Activated naive CD4-positive, alpha-beta T cell treated with anti-CD3 and anti-CD28 coated beads for 36 hours (primary cell): ENCODE data around the gene C9orf153. TPM values are rescaled to one million over a fixed set of nuclear protein-coding genes. Genes with fewer than 3 reads are reported as not detected.

ENCODE experiments used
- CTCF ChIA-PET: fragments of 350-600 bp; sonication (Branson Sonifier 250); formaldehyde crosslinking; loops from one replicate; lab custom pipeline; 2021; ENCODE audit warnings: antibody characterized with exemption; lab: Charles Lee
- DNase-seq: peaks from one replicate; pipeline ENCODE4 v3.0.0-alpha.2; 2020
- H3K27ac Mint-ChIP-seq: one replicate; pipeline ENCODE4 v1.8.0; 2021; ENCODE audit warnings: mild to moderate bottlenecking, mixed read lengths
- H3K27me3 Mint-ChIP-seq: one replicate; pipeline ENCODE4 v1.8.0; 2021; ENCODE audit warnings: low read depth, mixed read lengths
- H3K36me3 Mint-ChIP-seq: one replicate; pipeline ENCODE4 v1.8.0; 2021; ENCODE audit warnings: low read depth, mixed read lengths
- H3K4me1 Mint-ChIP-seq: one replicate; pipeline ENCODE4 v1.8.0; 2021; ENCODE audit warnings: low read depth, mixed read lengths
- H3K4me3 Mint-ChIP-seq: one replicate; pipeline ENCODE4 v1.8.0; 2021; ENCODE audit warnings: mild to moderate bottlenecking, moderate library complexity, mixed read lengths
- H3K9me3 Mint-ChIP-seq: one replicate; pipeline ENCODE4 v1.8.0; 2021; ENCODE audit warnings: mixed read lengths
- intact Hi-C: fragments of 100-400 bp; cut with micrococcal nuclease; formaldehyde crosslinking; loops from one replicate; pipeline ENCODE4 v1.15.1; 2023
- total RNA-seq, 2 experiments: library from RNA; stranded (reverse); gene quantifications; one replicate each; pipeline ENCODE4 v1.2.3, GENCODE V29; 2021

Gene C9orf153
- total RNA-seq, 2 experiments from 2014 or later, result 0.31 to 0.40 TPM

DNA sequence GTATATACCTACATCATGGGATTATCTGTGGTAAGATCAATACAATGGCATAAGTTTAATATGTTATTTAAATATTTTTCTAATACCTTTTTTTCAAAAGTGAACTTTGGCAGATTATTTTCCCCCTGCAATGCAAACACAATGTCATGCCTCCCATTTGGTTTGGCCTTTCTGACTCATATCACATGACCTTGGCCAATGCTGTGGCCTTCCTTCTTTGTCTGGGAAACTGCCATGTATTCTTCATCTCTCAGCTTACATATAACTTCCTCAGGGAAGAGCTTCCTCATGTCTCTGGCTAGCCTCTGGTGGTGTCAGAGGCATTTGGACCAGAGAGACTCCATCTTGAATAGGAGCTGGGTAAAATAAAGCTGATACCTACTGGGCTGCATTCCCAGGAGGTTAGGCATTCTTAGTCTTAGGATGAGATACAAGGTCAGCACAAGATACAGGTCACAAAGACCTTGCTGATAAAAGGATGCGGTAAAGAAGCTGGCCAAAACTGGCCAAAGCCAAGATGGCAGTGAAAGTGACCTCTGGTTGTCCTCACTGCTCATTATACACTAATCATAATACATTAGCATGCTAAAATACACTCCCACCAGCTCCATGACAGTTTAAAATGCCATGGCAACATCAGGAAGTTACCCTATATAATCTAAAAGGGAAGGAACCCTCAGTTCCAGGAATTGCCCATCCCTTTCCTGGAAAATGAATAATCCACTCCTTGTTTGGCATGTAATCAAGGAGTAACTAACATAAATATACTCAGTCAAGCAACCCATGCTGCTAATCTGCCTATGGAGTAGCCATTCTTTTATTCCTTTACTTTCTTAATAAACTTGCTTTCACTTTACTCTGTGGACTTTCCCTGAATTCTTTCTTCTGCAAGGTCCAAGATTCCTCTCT is 76.0 kb downstream of the C9orf153 start:
- intact Hi-C loops, result no loop called here
- Mint-ChIP-seq H3K36me3 (peaks cover 2% of the 10 kb centered on the region), H3K4me1 (no peaks in the 10 kb centered on the region), H3K9me3 (no peaks in the 10 kb centered on the region), H3K27ac (no peak overlapping the region), H3K27me3 (peaks cover 4% of the 10 kb centered on the region), H3K4me3 (no peak overlapping the region)
- DNase-seq, result no peak
- CTCF ChIA-PET, result interaction anchor here (1.2 kb wide), 1 partner anchor 15 kb away, joined by 3 read pairs; no protein-coding TSS in a partner anchor

DNA sequence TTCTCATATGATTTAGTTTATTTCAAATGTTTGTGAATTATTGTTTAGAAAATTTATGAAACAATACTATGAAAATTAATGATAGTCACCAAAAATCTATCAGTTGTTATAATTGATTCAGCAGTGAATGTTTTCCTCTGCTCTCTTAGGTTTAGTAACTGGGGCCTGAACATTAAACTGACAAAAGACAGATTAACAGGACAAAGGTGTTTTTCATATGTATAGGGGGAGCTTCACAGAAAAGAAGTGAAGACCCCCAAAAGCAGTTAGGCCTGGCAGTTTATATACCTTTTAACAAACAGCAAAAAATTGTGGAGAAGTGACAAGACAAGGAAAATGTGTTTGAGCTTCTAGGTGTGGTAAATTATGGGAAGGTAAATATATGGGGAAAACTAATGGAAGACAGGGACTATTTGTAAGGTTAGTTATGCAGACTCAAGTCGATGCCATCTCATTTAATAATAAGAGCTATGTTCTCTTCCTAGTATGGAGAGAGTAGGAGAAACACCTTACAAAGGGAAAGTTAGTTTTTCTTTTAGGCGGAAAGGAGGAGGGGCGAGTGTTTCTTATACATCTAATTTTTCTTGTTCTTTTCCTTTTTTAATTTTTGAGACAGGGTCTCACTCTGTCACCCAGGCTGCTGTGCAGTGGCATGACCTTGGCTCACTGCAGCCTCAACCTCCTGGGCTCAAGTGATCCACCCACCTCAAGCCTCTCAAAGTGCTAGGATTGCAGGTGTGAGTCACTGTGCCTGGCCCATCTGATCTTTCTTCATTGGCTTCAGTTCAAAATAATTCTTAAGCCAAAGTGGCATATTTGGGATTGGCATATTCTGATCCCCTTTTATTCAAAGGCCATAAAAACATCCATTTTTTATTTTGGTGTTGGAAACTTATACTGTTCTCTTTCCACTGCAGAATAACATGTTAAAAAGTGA is 77.8 kb downstream of the C9orf153 start:
- no peaks in the 10 kb centered on the region for H3K9me3 Mint-ChIP-seq
- no peak overlapping the region for H3K27ac Mint-ChIP-seq
- no peaks in the 10 kb centered on the region for H3K4me1 Mint-ChIP-seq
- intact Hi-C loops, result no loop called here
- peaks cover 4% of the 10 kb centered on the region for H3K27me3 Mint-ChIP-seq
- no peak for DNase-seq
- H3K36me3 Mint-ChIP-seq, result no peaks in the 10 kb centered on the region
- CTCF ChIA-PET, result interaction anchor here (1.4 kb wide), 1 partner anchor 21 kb away, joined by 4 read pairs; no protein-coding TSS in a partner anchor
- H3K4me3 Mint-ChIP-seq, result no peak overlapping the region

DNA sequence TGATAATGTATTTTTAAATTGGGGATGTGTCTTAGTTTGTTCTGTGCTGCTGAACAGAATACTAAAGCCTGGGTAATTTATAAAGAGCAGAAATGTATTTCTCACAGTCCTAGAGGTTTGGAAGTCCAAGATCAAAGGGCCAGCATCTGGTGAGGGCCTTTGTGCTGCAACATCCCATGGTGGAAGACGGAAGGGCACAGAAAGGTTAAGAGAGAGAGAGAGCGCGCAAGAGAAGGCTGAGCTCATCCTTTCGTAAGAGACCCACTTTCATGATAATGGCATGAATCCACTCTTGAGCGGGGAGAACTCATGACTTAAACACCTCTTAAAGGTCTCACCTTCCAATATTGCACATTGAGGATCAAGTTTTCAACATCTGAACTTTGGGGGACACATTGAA is 81.0 kb downstream of the C9orf153 start:
- Mint-ChIP-seq H3K36me3 (no peaks in the 10 kb centered on the region), H3K27ac (no peak overlapping the region), H3K4me3 (no peak overlapping the region), H3K9me3 (no peaks in the 10 kb centered on the region), H3K4me1 (no peaks in the 10 kb centered on the region), H3K27me3 (no peaks in the 10 kb centered on the region)
- no peak for DNase-seq
- CTCF ChIA-PET, result interaction anchor here (0.6 to 1.0 kb wide), 2 partner anchors 24 to 60 kb away, joined by 3 to 4 read pairs; no protein-coding TSS in a partner anchor
- intact Hi-C loops, result no loop called here

DNA sequence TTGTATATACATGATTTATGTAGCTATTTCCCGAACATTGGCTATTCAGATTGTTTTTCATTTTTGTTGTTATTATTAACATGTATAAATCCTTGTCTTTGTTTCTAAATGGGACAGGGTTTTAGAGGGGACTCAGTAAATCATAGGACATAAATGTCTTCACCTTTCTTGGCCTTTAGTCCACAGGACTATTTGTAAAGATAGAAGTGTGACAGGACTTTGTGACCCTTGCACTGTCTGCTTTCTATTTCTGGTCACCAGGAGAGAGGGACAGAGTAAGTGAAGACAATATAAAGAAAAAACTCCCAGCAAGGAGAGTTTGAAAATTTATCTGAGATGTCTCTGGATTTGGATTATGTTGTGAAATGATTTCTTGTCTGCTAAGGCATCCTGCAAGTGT is 81.5 kb downstream of the C9orf153 start:
- Mint-ChIP-seq H3K36me3 (no peaks in the 10 kb centered on the region), H3K4me3 (no peak overlapping the region), H3K27ac (no peak overlapping the region), H3K4me1 (no peaks in the 10 kb centered on the region), H3K27me3 (no peaks in the 10 kb centered on the region), H3K9me3 (no peaks in the 10 kb centered on the region)
- CTCF ChIA-PET, result interaction anchor here (0.6 to 1.0 kb wide), 2 partner anchors 24 to 60 kb away, joined by 3 to 4 read pairs; no protein-coding TSS in a partner anchor
- no peak for DNase-seq
- intact Hi-C loops, result no loop called here

DNA sequence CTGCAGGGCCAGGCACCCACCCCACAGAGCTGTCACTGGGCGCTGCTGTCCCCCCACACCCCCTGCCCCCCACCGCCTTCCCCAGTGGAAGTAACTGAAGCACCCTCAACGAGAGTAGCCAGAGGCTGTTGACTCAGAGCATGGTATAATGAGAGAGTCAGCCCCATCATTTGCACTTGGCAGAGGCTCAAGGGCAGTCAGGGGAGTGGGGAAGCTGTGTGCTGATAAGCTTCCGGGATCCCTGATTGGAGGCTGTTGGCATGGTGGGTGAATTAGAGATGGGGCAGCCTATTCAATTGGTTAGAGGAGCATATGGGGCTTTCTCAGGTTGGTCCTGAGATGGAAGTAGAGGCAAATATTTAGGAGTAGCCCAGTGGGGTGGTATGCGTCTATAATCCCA is 83.0 kb downstream of the C9orf153 start:
- H3K36me3 Mint-ChIP-seq, result no peaks in the 10 kb centered on the region
- H3K27me3 Mint-ChIP-seq, result no peaks in the 10 kb centered on the region
- no peaks in the 10 kb centered on the region for H3K9me3 Mint-ChIP-seq
- intact Hi-C loops, result no loop called here
- no peak overlapping the region for H3K4me3 Mint-ChIP-seq
- no peak for DNase-seq
- no peak overlapping the region for H3K27ac Mint-ChIP-seq
- H3K4me1 Mint-ChIP-seq, result no peaks in the 10 kb centered on the region
- CTCF ChIA-PET, result no interaction called here

DNA sequence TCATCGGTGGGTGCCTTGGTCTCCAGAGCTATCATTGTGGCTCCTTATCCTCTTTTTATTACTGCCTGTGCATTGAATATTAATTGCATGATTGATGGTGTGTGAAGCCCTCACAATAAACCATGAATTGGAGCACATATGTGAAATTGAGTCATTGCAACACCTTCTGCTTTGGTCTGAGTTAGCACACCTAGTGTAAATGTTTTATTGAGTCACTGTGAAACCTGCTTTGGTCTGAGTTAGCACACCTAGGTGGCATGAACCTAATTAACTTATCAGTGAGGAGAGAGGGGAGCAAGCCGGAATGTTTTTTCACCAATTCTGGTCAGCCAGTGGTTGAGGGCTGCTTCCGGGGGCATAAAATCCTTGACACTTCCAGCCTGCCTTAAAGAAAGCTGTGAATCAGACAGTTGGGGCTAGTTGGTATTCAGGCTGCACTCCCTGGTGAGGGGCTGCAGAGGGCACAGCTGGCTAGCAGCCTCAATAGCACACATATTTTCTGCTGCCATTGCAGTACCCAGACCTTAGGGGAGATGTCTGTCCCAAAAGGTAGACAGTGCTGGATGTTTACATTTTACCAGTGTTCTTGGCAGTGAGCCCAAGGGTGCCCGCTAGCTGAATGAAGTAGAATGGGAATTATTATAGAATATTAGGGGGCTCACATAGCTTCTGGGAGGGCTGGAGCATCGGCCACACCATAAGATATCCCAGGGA is 83.6 kb downstream of the C9orf153 start:
- no peak overlapping the region for H3K4me3 Mint-ChIP-seq

DNA sequence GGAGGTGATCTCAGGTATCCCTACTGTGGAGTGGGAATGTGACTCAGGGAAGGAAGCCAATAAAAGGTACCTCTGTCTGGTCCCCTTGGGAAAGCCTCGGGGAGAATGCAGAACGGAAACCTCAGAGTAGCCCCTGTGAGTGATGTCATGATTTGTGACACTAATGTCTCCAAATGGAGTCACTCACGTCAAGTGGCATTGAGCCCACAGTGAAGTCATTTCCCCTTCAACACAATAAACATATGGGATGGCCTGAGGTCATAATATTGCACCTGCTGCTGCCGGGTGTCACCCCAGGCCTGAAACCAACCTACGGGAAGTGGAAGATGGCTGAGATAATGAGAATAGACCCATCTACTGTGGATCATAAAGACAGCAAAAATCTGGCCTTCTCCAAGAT is 84.2 kb downstream of the C9orf153 start:
- no peak for DNase-seq
- CTCF ChIA-PET, result no interaction called here
- no peaks in the 10 kb centered on the region for H3K27me3 Mint-ChIP-seq
- no peak overlapping the region for H3K4me3 Mint-ChIP-seq
- no peaks in the 10 kb centered on the region for H3K9me3 Mint-ChIP-seq
- H3K27ac Mint-ChIP-seq, result no peak overlapping the region
- no peaks in the 10 kb centered on the region for H3K36me3 Mint-ChIP-seq
- intact Hi-C loops, result no loop called here
- no peaks in the 10 kb centered on the region for H3K4me1 Mint-ChIP-seq

More for the DNA sequence above, 83.6 kb downstream of the C9orf153 start:
- intact Hi-C loops, result no loop called here
- no peaks in the 10 kb centered on the region for H3K9me3 Mint-ChIP-seq
- H3K27me3 Mint-ChIP-seq, result no peaks in the 10 kb centered on the region
- no peaks in the 10 kb centered on the region for H3K4me1 Mint-ChIP-seq
- no peaks in the 10 kb centered on the region for H3K36me3 Mint-ChIP-seq
- DNase-seq, result no peak
- no peak overlapping the region for H3K27ac Mint-ChIP-seq
- CTCF ChIA-PET, result interaction anchor here (0.5 kb wide), 1 partner anchor 614 kb away, joined by 9 read pairs; no protein-coding TSS in a partner anchor

Other genes starting within 250 kb of the C9orf153 start
- under 1 TPM; 0.89 to 0.93 TPM for gene GOLM1, start 160.1 kb downstream of the C9orf153 start, total RNA-seq
- 10 to 100 TPM; 18.4 to 18.7 TPM for gene ISCA1, start 22.9 kb upstream of the C9orf153 start, total RNA-seq
- 10 to 100 TPM; 22.7 to 23.5 TPM for gene TUT7, start 94.8 kb upstream of the C9orf153 start, total RNA-seq